ENCODE data around the gene TRIM14.
"Not testable (repeated sequence)": the region's sequence is repeated elsewhere in the genome, so short reads cannot be mapped to it uniquely, and the experiment has no call there.

TRIM14 gene

GRCh38 chr9:98076514-98076890 is 42.5 kb downstream of the TRIM14 start:
- H3K9me3 Mint-ChIP-seq; DNase-seq; H3K4me3 Mint-ChIP-seq; H3K27ac Mint-ChIP-seq; H3K27me3 Mint-ChIP-seq; ATAC-seq (replicated peaks): not testable (repeated sequence)
- Mint-ChIP-seq H3K4me1 (peaks cover 6 to 16% of the 10 kb centered on the region in 2 donors), H3K36me3 (peaks cover 20 to 30% of the 10 kb centered on the region in 2 donors)

DNA sequence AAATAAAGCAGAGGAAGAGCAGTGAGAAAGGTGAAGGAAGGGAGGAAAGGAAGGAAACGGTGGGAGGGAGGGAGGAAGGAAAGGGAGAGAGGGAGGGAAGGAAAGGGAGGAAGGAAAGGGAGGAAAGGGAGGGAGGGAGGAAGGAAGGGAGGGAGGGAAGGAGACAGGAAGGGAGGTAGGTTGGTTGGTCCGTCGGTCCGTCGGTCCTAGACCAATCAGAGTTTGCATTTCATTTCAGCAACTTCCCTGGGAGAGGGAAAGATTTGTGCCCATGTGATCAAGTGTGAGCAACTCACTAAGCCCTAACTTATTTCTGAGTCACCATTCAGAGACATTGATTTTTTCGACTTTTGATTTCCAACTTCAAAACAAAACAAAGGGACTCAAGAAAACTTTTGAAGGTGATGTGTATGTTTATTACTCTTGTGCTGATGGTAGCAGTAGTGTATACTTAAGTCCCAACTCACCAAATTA is 43.7 kb downstream of the TRIM14 start:
- Mint-ChIP-seq H3K4me3 (no peak overlapping the region), H3K4me1 (peaks cover 6 to 16% of the 10 kb centered on the region in 2 donors), H3K36me3 (peaks cover 11 to 28% of the 10 kb centered on the region in 2 donors), H3K9me3 (no peaks in the 10 kb centered on the region), H3K27me3 (no peaks in the 10 kb centered on the region), H3K27ac (no peak overlapping the region)
- DNase-seq: no peak
- ATAC-seq (replicated peaks): no peak

- Mint-ChIP-seq H3K36me3 (peaks cover 12 to 26% of the 10 kb centered on the region in 2 donors), H3K4me3 (no peak overlapping the region), H3K27me3 (no peaks in the 10 kb centered on the region), H3K4me1 (peaks cover 6 to 16% of the 10 kb centered on the region in 2 donors), H3K27ac (no peak overlapping the region), H3K9me3 (no peaks in the 10 kb centered on the region)
- ATAC-seq (replicated peaks): peak in 1 of 2 donors; percentile 61
- peak; percentile 28 for DNase-seq
Measured at GRCh38 chr9:98074115-98074990, 44.7 kb downstream of the TRIM14 start.

DNA sequence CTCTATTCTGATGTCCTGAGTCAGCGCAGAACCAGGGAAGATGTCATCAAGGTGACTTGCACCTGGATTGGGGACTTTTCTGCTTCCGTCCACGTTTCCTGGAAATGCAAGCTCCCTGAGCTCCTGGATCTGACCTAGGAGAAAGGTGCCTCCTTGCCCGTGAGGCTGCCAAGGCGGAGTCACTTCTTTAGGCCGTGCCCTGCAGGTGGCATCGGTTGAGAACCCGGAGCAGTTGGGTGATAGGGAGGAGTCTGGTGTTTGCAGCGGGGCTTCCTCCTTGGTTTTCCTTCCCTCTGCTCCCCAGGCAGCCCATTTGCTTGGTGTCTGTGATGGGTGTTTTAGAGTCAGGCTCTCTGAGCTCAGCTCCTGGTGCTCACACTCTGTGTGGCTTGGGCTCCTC is 47.3 kb downstream of the TRIM14 start:
- H3K36me3 Mint-ChIP-seq: peaks cover 12 to 20% of the 10 kb centered on the region in 2 donors
- H3K4me1 Mint-ChIP-seq: peaks cover 6 to 16% of the 10 kb centered on the region in 2 donors
- no peaks in the 10 kb centered on the region for H3K9me3 Mint-ChIP-seq
- ATAC-seq (replicated peaks) (no peak), DNase-seq (no peak)
- H3K4me3 Mint-ChIP-seq: no peak overlapping the region
- no peak overlapping the region for H3K27ac Mint-ChIP-seq
- H3K27me3 Mint-ChIP-seq: no peaks in the 10 kb centered on the region

DNA sequence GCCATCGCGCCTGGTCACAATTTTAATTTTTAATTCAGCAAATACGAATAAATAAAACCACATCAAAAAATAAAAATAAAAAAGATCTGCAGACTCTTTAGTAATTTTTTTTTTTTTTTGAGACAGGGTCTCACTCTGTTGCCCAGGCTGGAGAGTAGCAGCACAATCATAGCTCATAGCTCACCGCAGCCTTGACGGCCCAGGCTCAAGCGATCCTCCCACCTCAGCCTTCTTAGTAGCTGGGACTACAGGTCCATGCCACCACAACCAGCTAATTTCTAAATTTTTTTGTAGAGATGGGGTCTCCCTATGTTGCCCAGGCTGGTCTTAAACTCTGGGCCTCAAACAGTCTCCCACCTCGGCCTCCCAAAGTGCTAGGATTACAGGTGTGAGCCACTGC is 48.3 kb downstream of the TRIM14 start:
- no peaks in the 10 kb centered on the region for H3K27me3 Mint-ChIP-seq
- H3K9me3 Mint-ChIP-seq: no peaks in the 10 kb centered on the region
- ATAC-seq (replicated peaks) (no peak), DNase-seq (no peak)
- H3K4me1 Mint-ChIP-seq: peaks cover 8 to 19% of the 10 kb centered on the region in 2 donors
- H3K36me3 Mint-ChIP-seq: peaks cover 20 to 30% of the 10 kb centered on the region in 2 donors
- H3K27ac Mint-ChIP-seq: no peak overlapping the region
- H3K4me3 Mint-ChIP-seq: no peak overlapping the region

GRCh38 chr9:98069551-98069950 is 49.5 kb downstream of the TRIM14 start:
- Mint-ChIP-seq H3K27ac (no peak overlapping the region), H3K27me3 (no peaks in the 10 kb centered on the region), H3K4me3 (no peak overlapping the region), H3K36me3 (peaks cover 23 to 33% of the 10 kb centered on the region in 2 donors), H3K9me3 (no peaks in the 10 kb centered on the region), H3K4me1 (peaks cover 7 to 16% of the 10 kb centered on the region in 2 donors)
- DNase-seq (no peak), ATAC-seq (replicated peaks) (no peak)

- Mint-ChIP-seq H3K27me3 (no peaks in the 10 kb centered on the region), H3K4me3 (no peak overlapping the region), H3K4me1 (peaks cover 2 to 9% of the 10 kb centered on the region in 2 donors), H3K36me3 (peaks cover 27 to 47% of the 10 kb centered on the region in 2 donors), H3K27ac (no peak overlapping the region), H3K9me3 (no peaks in the 10 kb centered on the region)
- no peak for DNase-seq
- ATAC-seq (replicated peaks): no peak
Measured at GRCh38 chr9:98067184-98067583, 51.8 kb downstream of the TRIM14 start.

DNA sequence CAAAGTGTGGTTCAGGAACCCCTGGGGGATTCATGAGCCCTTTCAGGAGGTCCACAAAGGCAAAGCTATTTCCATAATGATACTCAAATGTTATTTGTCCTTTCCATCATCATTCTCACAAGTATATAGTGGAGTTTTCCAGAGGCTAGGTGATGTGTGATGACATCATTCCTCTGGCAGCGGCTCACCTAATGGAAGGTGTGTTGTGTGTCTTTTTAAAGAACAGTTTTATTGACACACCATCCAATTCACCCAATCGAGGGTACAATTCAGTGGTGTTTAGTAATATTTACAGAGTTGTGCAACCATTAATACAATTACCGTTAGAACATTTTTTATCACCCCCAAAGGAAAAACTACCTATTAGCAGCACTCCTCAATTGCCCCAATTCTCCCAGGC is 52.8 kb downstream of the TRIM14 start:
- DNase-seq (no peak), ATAC-seq (replicated peaks) (no peak)
- no peak overlapping the region for H3K4me3 Mint-ChIP-seq
- H3K4me1 Mint-ChIP-seq: peaks cover 2 to 9% of the 10 kb centered on the region in 2 donors
- no peaks in the 10 kb centered on the region for H3K27me3 Mint-ChIP-seq
- H3K36me3 Mint-ChIP-seq: peaks cover 27 to 42% of the 10 kb centered on the region in 2 donors
- H3K9me3 Mint-ChIP-seq: no peaks in the 10 kb centered on the region
- no peak overlapping the region for H3K27ac Mint-ChIP-seq

DNA sequence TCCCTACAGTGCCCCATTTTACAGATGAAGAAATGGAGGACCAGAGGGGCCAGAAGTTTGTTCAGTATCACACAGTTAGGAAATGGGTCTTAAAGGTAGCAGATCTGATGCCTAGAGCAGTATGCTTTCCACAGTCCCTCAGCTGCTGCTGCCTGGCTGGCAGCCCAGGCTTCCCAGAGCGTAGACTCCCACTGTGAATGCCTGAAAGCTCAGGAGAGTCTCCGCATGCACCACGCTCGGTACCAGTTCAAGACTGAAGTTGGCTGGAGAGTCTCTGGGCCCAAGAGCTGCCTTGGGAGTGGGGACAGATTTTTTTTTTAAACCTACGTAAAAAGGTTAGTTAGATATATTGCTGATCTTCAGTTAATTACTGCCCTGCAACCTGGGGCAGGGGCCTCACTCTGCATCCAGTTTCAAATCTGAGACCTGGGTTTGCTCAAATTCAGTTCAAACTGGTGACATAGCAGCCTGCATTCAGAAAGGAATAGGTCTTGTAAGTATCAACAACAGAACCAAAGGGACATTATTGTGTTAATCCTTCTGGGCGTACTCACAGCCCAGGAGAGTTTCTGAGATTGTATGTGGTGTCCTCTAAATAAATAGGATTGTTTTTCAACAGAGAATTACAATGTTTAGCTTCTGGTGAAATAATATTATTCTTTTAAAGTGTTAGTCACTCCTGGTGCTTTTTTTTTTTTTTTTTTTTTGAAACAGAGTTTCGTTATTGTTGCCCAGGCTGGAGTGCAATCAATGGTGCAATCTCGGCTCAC is 54.2 kb downstream of the TRIM14 start:
- no peak for DNase-seq
- Mint-ChIP-seq H3K36me3 (peaks cover 31 to 47% of the 10 kb centered on the region in 2 donors), H3K4me1 (peaks cover 2 to 9% of the 10 kb centered on the region in 2 donors), H3K9me3 (no peaks in the 10 kb centered on the region), H3K4me3 (no peak overlapping the region), H3K27ac (no peak overlapping the region), H3K27me3 (no peaks in the 10 kb centered on the region)
- ATAC-seq (replicated peaks): no peak

GRCh38 chr9:98062161-98062560 is 56.9 kb downstream of the TRIM14 start:
- Mint-ChIP-seq H3K9me3 (no peaks in the 10 kb centered on the region), H3K27me3 (no peaks in the 10 kb centered on the region), H3K4me3 (no peak overlapping the region), H3K36me3 (peaks cover 24 to 38% of the 10 kb centered on the region in 2 donors), H3K27ac (no peak overlapping the region), H3K4me1 (peaks cover 3 to 13% of the 10 kb centered on the region in 2 donors)
- no peak for DNase-seq
- ATAC-seq (replicated peaks): no peak

DNA sequence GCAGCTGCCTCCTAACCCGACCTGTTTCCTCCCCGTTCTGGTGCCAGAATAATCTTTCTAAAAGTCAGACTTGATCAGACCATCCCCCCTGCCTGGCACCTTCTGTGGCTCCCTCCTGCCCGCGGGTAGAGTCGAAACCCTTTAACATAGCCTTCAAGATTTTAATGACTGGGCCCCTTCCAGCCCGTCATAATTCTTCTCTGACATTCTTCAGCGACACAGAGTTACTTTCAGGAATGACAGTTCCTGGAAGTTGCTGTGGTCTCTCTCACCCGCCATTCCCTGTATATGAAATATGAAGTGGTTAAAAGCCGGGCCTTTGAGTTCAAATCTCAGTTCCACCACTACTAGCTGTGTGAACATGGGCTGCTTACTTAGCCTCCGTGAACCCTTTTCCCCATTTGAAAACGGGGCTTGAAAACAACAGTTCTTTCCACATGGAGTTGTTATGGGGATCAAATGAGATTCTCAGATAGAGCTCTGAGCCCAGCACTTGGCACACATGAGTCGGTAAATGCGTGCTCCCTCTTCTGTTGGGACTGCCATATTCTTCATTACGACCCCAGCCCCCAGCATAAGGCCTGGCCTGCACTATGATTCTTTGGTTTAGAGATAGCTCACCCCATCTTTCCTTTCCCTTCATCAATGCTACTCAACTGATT is 61.8 kb downstream of the TRIM14 start:
- H3K27ac Mint-ChIP-seq: peak overlapping the region; percentile 97
- peaks cover 18 to 33% of the 10 kb centered on the region in 2 donors for H3K4me1 Mint-ChIP-seq
- peaks cover 4 to 6% of the 10 kb centered on the region in 2 donors for H3K9me3 Mint-ChIP-seq
- peak overlapping the region; percentile 94 to 99 for H3K4me3 Mint-ChIP-seq
- no peaks in the 10 kb centered on the region for H3K27me3 Mint-ChIP-seq
- H3K36me3 Mint-ChIP-seq: peaks cover 19 to 24% of the 10 kb centered on the region in 2 donors
- DNase-seq (no peak), ATAC-seq (replicated peaks) (peak in 1 of 2 donors; percentile 45)

GRCh38 chr9:98056269-98057137 is 62.5 kb downstream of the TRIM14 start, which contains the start of gene NANS:
TSS of gene NANS (plus strand) at chr9:98056732. CDS start at chr9:98056809, 77 bp downstream.
- H3K9me3 Mint-ChIP-seq: peaks cover 4 to 6% of the 10 kb centered on the region in 2 donors
- peaks cover 18 to 33% of the 10 kb centered on the region in 2 donors for H3K4me1 Mint-ChIP-seq
- peak; percentile 90 for DNase-seq
- H3K27me3 Mint-ChIP-seq: no peaks in the 10 kb centered on the region
- H3K4me3 Mint-ChIP-seq: peak within 1 kb of the TSS; percentile 94 to 99
- peak; percentile 96 to 97 for ATAC-seq (replicated peaks)
- H3K27ac Mint-ChIP-seq: peak within 1 kb of the TSS; percentile 98
- H3K36me3 Mint-ChIP-seq: peaks cover 19 to 28% of the 10 kb centered on the region in 2 donors

DNA sequence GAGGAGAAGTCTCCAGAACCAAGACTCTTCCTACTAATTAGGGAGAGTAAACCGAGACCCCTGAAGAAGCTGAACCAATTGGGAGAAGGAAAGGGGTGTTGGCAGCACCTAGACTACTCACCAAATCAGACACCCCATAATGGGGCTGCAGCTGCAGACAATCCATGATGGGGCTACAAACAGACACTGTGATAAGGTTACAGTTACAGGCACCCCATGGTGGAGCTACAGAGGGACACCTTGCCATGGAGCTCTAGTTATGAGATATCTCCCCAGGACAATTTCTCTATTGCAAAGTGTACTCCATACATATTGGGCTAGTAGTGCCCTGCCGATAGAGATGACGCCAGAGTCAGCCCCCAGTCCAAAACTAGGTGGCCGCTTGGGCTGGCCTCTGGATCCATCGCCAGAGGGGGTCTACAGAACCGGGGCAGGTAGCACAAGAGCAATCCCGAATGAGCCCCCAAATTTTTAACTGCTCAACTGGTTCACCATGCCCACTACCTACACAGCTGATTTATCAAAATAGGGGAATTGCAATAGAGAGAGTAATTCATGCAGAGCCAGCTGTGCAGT is 64.6 kb downstream of the TRIM14 start:
- no peak for DNase-seq
- Mint-ChIP-seq H3K27ac (peak overlapping the region; percentile 31), H3K4me3 (no peak overlapping the region), H3K27me3 (no peaks in the 10 kb centered on the region), H3K4me1 (peaks cover 21 to 39% of the 10 kb centered on the region in 2 donors), H3K36me3 (peaks cover 14 to 33% of the 10 kb centered on the region in 2 donors), H3K9me3 (peaks cover 4 to 6% of the 10 kb centered on the region in 2 donors)
- ATAC-seq (replicated peaks): no peak
